Measurements from ENCODE around the gene RASAL3.
A peak's percentile ranks its signal among the peaks of the same experiment; 100 is the strongest.

The RASAL3 gene

DNA sequence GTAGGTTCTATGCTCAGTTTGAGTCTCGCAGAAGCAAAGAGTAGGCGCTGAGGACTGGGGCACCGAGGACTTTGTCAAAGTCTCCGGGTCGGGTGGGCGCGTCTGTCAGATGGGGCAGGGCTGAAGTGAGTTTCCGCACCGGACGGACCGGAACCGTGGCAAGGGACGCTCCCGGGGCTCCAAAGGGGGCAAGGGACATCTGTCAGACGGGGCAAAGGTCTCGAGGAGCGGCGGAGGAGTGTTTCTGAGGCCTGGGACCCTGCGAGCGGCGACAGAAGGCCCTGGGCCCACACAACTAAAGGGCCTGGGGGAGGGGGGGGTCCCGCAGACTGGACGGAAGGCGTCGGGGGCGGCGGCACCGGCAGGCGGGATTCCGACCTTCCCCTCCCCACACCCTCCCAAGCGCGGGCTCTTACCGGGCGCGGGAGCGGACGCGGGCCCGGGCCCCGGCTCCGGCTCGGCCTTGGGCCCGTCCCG, 32.3 kb downstream of the RASAL3 start:
- TF ChIP-seq, protein P1, sequence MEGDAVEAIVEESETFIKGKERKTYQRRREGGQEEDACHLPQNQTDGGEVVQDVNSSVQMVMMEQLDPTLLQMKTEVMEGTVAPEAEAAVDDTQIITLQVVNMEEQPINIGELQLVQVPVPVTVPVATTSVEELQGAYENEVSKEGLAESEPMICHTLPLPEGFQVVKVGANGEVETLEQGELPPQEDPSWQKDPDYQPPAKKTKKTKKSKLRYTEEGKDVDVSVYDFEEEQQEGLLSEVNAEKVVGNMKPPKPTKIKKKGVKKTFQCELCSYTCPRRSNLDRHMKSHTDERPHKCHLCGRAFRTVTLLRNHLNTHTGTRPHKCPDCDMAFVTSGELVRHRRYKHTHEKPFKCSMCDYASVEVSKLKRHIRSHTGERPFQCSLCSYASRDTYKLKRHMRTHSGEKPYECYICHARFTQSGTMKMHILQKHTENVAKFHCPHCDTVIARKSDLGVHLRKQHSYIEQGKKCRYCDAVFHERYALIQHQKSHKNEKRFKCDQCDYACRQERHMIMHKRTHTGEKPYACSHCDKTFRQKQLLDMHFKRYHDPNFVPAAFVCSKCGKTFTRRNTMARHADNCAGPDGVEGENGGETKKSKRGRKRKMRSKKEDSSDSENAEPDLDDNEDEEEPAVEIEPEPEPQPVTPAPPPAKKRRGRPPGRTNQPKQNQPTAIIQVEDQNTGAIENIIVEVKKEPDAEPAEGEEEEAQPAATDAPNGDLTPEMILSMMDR (IDR thresholded peaks at IDR 0.05; ENCODE audit: low read depth, low read length), result no peak
- no peak for DNase-seq (ENCODE audit: low read depth, low spot score)
- in situ Hi-C loops (cut with HindIII; ENCODE audit: low sequenced_read_pairs), result no loop called here
- peak overlapping the region; percentile 82 for H3K4me3 ChIP-seq (ENCODE audit: low read depth, low read length)

DNA sequence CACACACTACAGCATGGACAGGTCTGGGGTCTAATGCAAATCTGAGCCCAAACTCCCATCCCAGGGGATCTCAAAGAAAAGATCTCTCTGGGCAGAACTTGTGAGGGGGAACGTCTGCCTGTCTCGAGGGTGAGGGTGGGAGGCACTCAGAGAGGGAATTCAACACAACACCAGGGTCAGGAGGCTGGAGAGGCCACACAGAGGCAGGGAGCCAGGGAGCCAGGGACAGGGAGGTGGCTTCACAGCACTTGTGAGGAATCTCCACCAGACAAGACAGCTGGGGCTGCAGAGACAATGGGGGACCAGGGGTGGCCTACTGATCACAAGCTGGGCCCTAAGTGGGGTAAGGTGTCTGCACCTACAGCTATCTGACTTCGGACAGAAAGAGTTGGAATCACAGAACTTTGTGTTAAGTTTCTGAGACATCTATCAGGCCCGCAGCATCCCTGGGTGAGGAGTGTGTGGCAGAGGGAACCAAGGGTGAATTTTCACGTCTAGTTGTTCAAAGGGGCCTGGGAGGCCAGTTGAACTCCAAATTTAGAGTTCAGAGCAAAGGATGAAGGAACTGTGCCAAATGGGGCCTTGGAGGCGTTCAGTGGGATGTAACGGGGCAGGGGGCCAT, 32.8 kb downstream of the RASAL3 start:
- in situ Hi-C loops (cut with HindIII; ENCODE audit: low sequenced_read_pairs), result no loop called here
- TF ChIP-seq, protein P1 (IDR thresholded peaks at IDR 0.05; ENCODE audit: low read depth, low read length), result no peak
- DNase-seq (ENCODE audit: low read depth, low spot score), result no peak
- H3K4me3 ChIP-seq (ENCODE audit: low read depth, low read length), result peak overlapping the region; percentile 82

DNA sequence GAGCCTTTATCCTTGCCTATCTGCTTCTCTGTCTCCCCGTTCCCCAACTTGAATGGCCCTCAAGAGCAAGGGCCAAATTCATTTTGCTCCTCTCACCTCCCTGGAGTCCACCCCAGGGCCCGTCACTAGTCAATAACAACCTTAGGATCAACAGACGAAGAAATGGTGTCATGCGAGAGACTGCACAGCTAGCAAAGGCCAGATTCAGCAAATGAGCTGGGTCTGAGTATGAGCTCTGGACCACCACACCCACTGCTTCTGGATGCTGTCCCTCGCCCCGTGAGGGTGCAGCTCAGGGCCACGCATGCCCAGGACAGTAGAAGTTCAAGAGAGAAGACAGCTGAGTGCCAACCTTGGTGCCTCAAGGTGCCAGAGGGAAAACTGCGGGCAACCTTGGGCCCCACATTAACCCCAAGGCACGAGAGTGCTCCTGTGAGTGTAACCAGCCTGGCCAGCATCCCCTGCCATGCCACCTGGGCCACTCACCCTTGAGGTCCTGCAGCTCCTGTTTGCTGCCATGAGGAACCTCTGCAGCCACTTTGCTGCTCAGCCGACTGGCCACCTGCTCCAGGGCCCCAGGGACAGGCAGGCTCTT, 33.7 kb downstream of the RASAL3 start:
- no peak for DNase-seq (ENCODE audit: low read depth, low spot score)
- in situ Hi-C loops (cut with HindIII; ENCODE audit: low sequenced_read_pairs), result no loop called here
- TF ChIP-seq, protein P1 (IDR thresholded peaks at IDR 0.05; ENCODE audit: low read depth, low read length), result no peak
- H3K4me3 ChIP-seq (ENCODE audit: low read depth, low read length), result no peak overlapping the region

DNA sequence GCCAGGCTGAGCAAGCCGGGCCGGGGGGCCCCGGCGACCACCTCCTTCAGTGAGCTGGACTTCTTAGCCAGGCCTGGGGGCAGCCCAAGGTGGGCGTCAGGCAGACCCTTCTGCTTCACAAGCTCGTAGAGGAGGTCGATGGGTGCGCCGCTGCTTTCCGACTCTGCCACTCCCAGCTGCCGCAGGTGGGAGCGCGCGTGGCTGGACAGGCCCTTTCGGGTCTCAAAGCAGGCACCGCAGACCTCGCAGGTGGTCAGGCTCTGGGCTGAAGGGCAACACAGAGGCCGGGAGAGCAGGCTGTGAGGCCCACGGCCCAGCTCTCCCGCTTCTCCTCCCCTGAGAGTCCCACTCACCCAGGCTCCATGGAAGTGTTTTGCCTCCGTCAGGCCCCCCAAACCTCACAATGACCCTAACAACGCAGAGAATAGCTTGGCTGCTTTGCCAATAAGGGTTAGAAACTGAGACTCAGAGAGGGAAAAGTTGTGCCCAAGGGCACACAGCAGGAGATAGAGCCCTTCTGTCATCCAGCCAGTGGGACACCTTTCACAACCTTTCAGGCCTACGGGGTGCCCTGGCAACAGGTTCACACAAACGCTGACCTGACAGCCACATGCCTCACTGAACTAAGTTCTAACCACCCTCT, 34.4 kb downstream of the RASAL3 start:
- in situ Hi-C loops (cut with HindIII; ENCODE audit: low sequenced_read_pairs), result no loop called here
- no peak overlapping the region for H3K4me3 ChIP-seq (ENCODE audit: low read depth, low read length)
- TF ChIP-seq, protein P1 (IDR thresholded peaks at IDR 0.05; ENCODE audit: low read depth, low read length), result no peak
- no peak for DNase-seq (ENCODE audit: low read depth, low spot score)

DNA sequence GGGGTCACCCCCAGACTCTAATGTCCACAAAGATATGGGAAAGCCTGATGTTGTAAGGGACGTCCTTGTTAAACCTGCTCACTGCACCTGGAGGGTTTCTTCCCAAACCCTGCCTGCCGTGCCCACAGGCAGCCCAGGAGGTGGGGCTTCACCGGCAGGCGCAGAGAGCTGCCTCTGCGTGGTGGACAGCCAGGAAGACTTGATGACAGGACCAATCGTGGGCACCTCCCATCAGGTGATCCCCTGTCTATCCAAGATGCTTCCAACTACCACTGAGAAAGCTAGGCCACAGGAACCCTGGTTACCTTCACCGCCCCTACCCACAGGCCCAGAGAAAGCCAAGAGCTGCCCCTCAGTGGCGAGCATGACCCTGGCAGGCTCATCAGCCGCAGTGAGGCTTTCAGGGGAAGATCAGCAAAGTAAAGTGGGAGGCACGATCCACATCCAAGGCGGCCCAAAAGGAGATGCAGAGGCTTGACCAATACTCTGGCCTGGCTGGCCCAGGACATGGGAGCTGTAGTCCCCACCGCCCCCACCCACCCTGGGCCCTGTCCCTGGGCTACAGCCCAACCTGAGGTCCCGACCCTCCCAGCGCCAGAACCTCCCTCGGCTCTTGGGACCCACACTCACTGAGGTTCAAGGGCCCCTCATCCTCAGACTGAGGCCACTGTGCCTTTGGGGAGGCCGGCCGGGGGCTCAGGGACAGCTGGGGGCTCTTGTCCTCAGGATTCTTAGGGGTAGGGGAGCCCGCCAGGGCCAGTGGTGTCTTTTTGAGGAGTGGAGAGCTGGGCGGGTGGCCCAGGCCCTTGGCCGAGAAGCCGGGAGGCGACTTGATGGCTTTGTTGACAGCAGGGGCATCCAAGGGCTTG, 35.2 kb downstream of the RASAL3 start:
- in situ Hi-C loops (cut with HindIII; ENCODE audit: low sequenced_read_pairs), result no loop called here
- TF ChIP-seq, protein P1 (IDR thresholded peaks at IDR 0.05; ENCODE audit: low read depth, low read length), result no peak
- DNase-seq (ENCODE audit: low read depth, low spot score), result no peak
- no peak overlapping the region for H3K4me3 ChIP-seq (ENCODE audit: low read depth, low read length)

DNA sequence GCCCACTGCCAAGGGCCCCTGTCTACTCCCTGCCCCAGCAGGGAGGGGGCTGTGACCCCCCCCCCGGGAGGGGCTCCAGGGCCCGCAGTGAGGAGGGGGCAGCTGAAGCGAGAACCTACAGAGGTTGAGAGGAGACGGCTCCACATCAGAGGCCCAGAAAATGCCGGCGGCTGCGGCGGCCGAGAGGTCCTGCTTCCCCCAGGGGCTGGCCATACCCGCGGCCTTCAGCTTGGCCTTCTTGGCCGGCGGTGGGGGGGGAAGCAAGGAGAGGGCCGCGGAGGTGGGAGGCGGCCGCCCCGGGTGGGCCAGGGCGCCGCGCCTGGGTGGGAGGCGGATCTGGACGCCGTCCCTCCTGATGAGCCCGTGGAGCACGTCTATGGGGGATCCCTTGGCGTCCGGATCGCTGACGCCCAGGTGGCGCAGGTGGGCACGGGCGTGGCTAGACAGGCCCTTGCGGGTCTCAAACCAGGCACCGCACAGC, 36.3 kb downstream of the RASAL3 start:
- in situ Hi-C loops (cut with HindIII; ENCODE audit: low sequenced_read_pairs), result no loop called here
- H3K4me3 ChIP-seq (ENCODE audit: low read depth, low read length), result no peak overlapping the region
- DNase-seq (ENCODE audit: low read depth, low spot score), result no peak
- TF ChIP-seq, protein P1 (IDR thresholded peaks at IDR 0.05; ENCODE audit: low read depth, low read length), result no peak

Data from astrocyte of the spinal cord (primary cell).